A673 (cell line): Measurements from ENCODE around the gene RECQL. TPM values are rescaled to one million over a fixed set of nuclear protein-coding genes. Genes with fewer than 3 reads are reported as not detected.

Source experiments
- BruUV-seq: library from RNA; stranded (reverse); fragments of 400-500 nt; replicated peaks from 2 replicates; lab custom pipeline; 2021; lab: Mats Ljungman, UMichigan
- CTCF ChIA-PET: fragments of 300-600 bp; sonication (Branson Sonifier 250); formaldehyde crosslinking; loops from one replicate; lab custom pipeline; 2022; ENCODE audit warnings: antibody characterized with exemption; lab: Charles Lee
- POLR2A ChIA-PET: fragments of 300-600 bp; sonication (Branson Sonifier 250); formaldehyde crosslinking; loops from one replicate; lab custom pipeline; 2022; ENCODE audit warnings: antibody characterized with exemption; ENCODE audit not compliant: low non-redundant PET; lab: Charles Lee
- DNase-seq: peaks from one replicate; pipeline ENCODE4 v3.0.0-alpha.2; 2015; ENCODE audit warnings: low spot score
- H3K27ac ChIP-seq: fragments of 200-600 bp; sonication (generic); 2 replicates; pipeline ENCODE4 v1.5.1; 2016; ENCODE audit warnings: mixed run types, low read depth, mild to moderate bottlenecking, mixed read lengths, antibody characterized with exemption, low read length; ENCODE audit not compliant: poor library complexity, severe bottlenecking
- H3K27me3 ChIP-seq: fragments of 200-600 bp; sonication (generic); replicated peaks from 2 replicates; pipeline ENCODE4 v1.6.1; 2017; ENCODE audit warnings: mixed run types, low read depth, mild to moderate bottlenecking, mixed read lengths, antibody characterized with exemption, low read length; ENCODE audit not compliant: insufficient read depth, poor library complexity
- H3K36me3 ChIP-seq: fragments of 200-600 bp; sonication (generic); 2 replicates; pipeline ENCODE4 v1.6.1; 2016; ENCODE audit warnings: mixed run types, mild to moderate bottlenecking, mixed read lengths, antibody characterized with exemption, low read length; ENCODE audit not compliant: insufficient read depth, poor library complexity, severe bottlenecking
- H3K4me1 ChIP-seq: fragments of 200-600 bp; sonication (generic); 2 replicates; pipeline ENCODE4 v1.6.1; 2017; ENCODE audit warnings: mixed run types, mild to moderate bottlenecking, mixed read lengths, antibody characterized with exemption, low read length; ENCODE audit not compliant: insufficient read depth, poor library complexity, severe bottlenecking
- H3K4me3 ChIP-seq: fragments of 200-600 bp; sonication (generic); 2 replicates; pipeline ENCODE4 v1.5.1; 2016; ENCODE audit warnings: low read depth, mixed run types, mild to moderate bottlenecking, mixed read lengths, low read length; ENCODE audit not compliant: poor library complexity, severe bottlenecking
- H3K9me3 ChIP-seq: fragments of 200-600 bp; sonication (generic); 2 replicates; pipeline ENCODE4 v1.6.1; 2016; ENCODE audit warnings: mixed run types, low read depth, mild to moderate bottlenecking, mixed read lengths, antibody characterized with exemption, low read length; ENCODE audit not compliant: poor library complexity, severe bottlenecking
- CTCF ChIP-seq: fragments of 300-800, 200-600 bp; sonication (generic); conservative IDR thresholded peaks from 2 replicates; pipeline ENCODE4 v1.5.1; 2017; ENCODE audit warnings: low read depth, mild to moderate bottlenecking, antibody characterized with exemption, low read length, moderate library complexity, mixed read lengths
- EZH2 ChIP-seq: fragments of 200-600 bp; sonication (generic); IDR thresholded peaks from 2 replicates; pipeline ENCODE4 v1.6.1; 2017; ENCODE audit warnings: borderline replicate concordance, low read depth, mild to moderate bottlenecking, mixed read lengths, antibody characterized with exemption, low read length; ENCODE audit not compliant: poor library complexity, severe bottlenecking
- intact Hi-C: fragments of 100-400 bp; cut with micrococcal nuclease; formaldehyde crosslinking; loops from one replicate; pipeline ENCODE4 v1.10.0; 2022; ENCODE audit not compliant: unreplicated experiment
- total RNA-seq: library from RNA; stranded (reverse); gene quantifications from 2 replicates; pipeline ENCODE4 v1.2.3, GENCODE V29; 2021

RECQL gene
- total RNA-seq, 1 experiment from 2014 or later, result 38.2 TPM

GRCh38 chr12:21451529-21451928 is 49.9 kb downstream of the RECQL start:
- ChIA-PET CTCF (interaction anchor here (0.7 kb wide), 1 partner anchor 13 kb away, joined by 3 read pairs; no protein-coding TSS in a partner anchor), POLR2A (no interaction called here)
- Histone ChIP-seq H3K36me3 (peaks cover 3% of the 10 kb centered on the region), H3K9me3 (no peaks in the 10 kb centered on the region), H3K27me3 (no peaks in the 10 kb centered on the region), H3K4me3 (no peak overlapping the region), H3K4me1 (peaks cover 5% of the 10 kb centered on the region), H3K27ac (no peak overlapping the region)
- BruUV-seq, result no TSS peak
- intact Hi-C loops, result no loop called here
- no peak for DNase-seq
- TF ChIP-seq CTCF, result peak; percentile 32; the same call in 1 of the 2 replicates
- TF ChIP-seq EZH2, result no peak

DNA sequence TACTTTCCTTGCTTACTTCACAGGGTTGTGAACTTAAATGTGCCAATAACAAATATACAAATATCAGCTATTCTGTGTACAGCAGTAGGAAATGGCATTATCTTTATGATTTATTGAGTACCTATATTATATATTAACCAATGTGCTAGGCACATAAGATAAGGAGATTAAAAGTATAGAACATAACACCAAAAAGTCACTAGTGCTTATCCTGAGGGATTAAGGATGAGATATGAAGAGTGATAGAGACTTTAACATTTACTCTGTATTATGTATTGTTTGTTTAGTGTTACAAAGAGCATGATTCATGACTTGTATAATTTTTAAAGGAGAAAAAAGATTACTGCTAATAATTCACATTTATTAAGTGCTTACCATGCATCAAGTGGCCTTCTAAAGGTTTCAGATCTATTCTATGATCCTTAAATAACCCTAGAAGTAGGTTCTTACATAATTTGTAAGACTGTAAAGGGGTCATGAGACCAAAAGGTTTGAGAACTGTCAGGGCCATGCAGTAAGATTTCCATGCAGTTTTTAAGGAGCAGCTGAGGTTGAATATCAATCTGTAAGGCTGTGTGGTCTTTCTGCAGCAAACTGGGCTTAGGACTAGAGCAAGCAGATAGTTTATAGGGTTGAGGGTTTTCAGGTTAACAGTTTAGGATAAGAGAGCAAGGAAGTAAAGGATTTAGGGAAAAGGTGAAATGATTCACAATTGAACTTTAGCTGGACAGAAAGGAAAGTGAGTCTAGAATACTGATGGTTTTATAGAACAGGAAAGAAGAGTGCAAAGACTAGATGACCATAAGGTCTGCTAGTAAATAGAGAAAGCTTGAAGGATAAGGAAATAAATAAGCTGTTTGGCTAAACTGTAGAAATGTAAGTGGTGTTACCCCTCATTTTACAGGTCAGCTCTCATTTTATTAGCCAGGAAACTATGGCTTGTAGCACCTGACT is 57.0 kb downstream of the RECQL start:
- DNase-seq, result no peak
- TF ChIP-seq EZH2 (no peak), CTCF (no peak)
- Histone ChIP-seq H3K27ac (no peak overlapping the region), H3K4me3 (no peak overlapping the region), H3K27me3 (no peaks in the 10 kb centered on the region), H3K4me1 (no peaks in the 10 kb centered on the region), H3K36me3 (peaks cover 7% of the 10 kb centered on the region), H3K9me3 (no peaks in the 10 kb centered on the region)
- ChIA-PET CTCF (no interaction called here), POLR2A (no interaction called here)
- intact Hi-C loops, result no loop called here
- BruUV-seq, result no TSS peak

DNA sequence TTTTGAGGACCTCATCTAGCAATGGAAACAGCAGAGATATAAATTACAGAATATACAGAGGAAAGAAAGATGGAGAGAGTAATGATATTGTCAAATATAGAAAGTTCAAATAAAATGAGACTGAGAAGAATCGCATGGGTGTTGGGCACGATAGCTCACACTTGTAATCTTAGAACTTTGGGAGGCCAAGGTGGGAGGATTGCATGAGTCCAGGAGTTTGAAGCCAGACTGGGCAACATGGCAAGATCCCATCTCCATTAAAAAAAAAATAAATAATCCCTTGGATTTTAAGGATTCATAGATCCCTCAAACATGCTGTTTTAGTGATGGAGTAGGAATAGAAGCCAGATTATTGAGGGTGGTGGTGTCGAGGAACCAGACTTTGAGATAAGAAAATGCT is 62.1 kb downstream of the RECQL start:
- Histone ChIP-seq H3K4me1 (peaks cover 9% of the 10 kb centered on the region), H3K27me3 (no peaks in the 10 kb centered on the region), H3K36me3 (no peaks in the 10 kb centered on the region), H3K4me3 (no peak overlapping the region), H3K27ac (no peak overlapping the region), H3K9me3 (no peaks in the 10 kb centered on the region)
- intact Hi-C loops, result loop anchor here (10.0 kb wide), 1 partner anchor 55 kb away; no protein-coding TSS in a partner anchor
- no peak for TF ChIP-seq EZH2
- TF ChIP-seq CTCF, result no peak
- CTCF ChIA-PET, result no interaction called here
- POLR2A ChIA-PET, result no interaction called here
- no TSS peak for BruUV-seq
- no peak for DNase-seq
